HCT116 (cell line): ENCODE results near the gene GFPT2. TPM values are rescaled to one million over a fixed set of nuclear protein-coding genes. Genes with fewer than 3 reads are reported as not detected.

Experiments used
- ATAC-seq: fragments of 200-7000 bp; cut with Tn5 transposase; 2 replicates; pipeline ENCODE4 v1.9.1; 2020; ENCODE audit warnings: mild to moderate bottlenecking, moderate library complexity
- BruUV-seq: library from RNA; stranded (reverse); fragments of 400-500 nt; replicated peaks from 2 replicates; lab custom pipeline; 2021; lab: Mats Ljungman, UMichigan
- CTCF ChIA-PET: fragments of 300-600 bp; sonication (Branson Sonifier 250); formaldehyde crosslinking; loops from one replicate; lab custom pipeline; 2021; ENCODE audit warnings: antibody characterized with exemption; lab: Charles Lee
- POLR2A ChIA-PET: fragments of 300-600, 350-600 bp; sonication (Branson Sonifier 250); formaldehyde crosslinking; loops from one replicate; lab custom pipeline; 2021; ENCODE audit warnings: antibody characterized with exemption; lab: Charles Lee
- RAD21 ChIA-PET, 2 experiments: fragments of 300-600 bp; sonication (Branson Sonifier 250); formaldehyde crosslinking; loops; one replicate each; lab custom pipeline; 2023; ENCODE audit warnings: low total read pairs in 2 of 2; ENCODE audit not compliant: uncharacterized antibody in 2 of 2, unreplicated experiment in 2 of 2, low non-redundant PET in 1 of 2; lab: Charles Lee
- DNase-seq: peaks from one replicate; pipeline ENCODE4 v3.0.0-alpha.2; 2010; ENCODE audit warnings: low read depth, low spot score
- H2AFZ ChIP-seq: fragments of 200-600 bp; shearing (Covaris generic), sonication (generic); 2 replicates; pipeline ENCODE4 v1.6.1; 2017; ENCODE audit warnings: low read depth, mixed run types, mixed read lengths, antibody characterized with exemption, low read length; ENCODE audit not compliant: poor library complexity, severe bottlenecking
- H3K27ac ChIP-seq: 2 replicates; pipeline ENCODE4 v1.5.1; 2012; ENCODE audit warnings: low read depth, low read length
- H3K27me3 ChIP-seq: fragments of 200-600 bp; sonication (generic); 2 replicates; pipeline ENCODE4 v1.6.1; 2016; ENCODE audit warnings: mixed run types, low read length, mixed read lengths; ENCODE audit not compliant: insufficient read depth
- H3K36me3 ChIP-seq, 2 experiments: fragments of 200-500 bp in 1 of 2; fragments of 200-600 bp in 1 of 2; sonication (Bioruptor generic) in 1 of 2; sonication (generic) in 1 of 2; 2 replicates each; pipeline versions ENCODE4 v1.5.1 to v1.6.1; 2014 to 2016; ENCODE audit warnings: low read length in 2 of 2, inconsistent platforms in 1 of 2, mixed read lengths in 1 of 2, mixed run types in 1 of 2; ENCODE audit not compliant: insufficient read depth in 2 of 2, control insufficient read depth in 1 of 2
- H3K4me1 ChIP-seq, 2 experiments: fragments of 200-600 bp in 1 of 2; sonication (generic) in 1 of 2; 2 replicates each; pipeline versions ENCODE4 v1.5.1 to v1.6.1; 2012 to 2017; ENCODE audit warnings: low read length in 2 of 2, inconsistent platforms in 1 of 2, mild to moderate bottlenecking in 1 of 2, mixed read lengths in 1 of 2, mixed run types in 1 of 2, moderate library complexity in 1 of 2; ENCODE audit not compliant: insufficient read depth in 2 of 2, control insufficient read depth in 1 of 2
- H3K4me2 ChIP-seq: fragments of 200-600 bp; sonication (generic); 2 replicates; pipeline ENCODE4 v1.6.1; 2017; ENCODE audit warnings: mixed run types, low read length, mixed read lengths
- H3K4me3 ChIP-seq, 2 experiments: fragments of 200-600 bp in 1 of 2; sonication (generic) in 1 of 2; replicated peaks in 1 of 2; 2 replicates each; pipeline ENCODE4 v1.5.1; 2011 to 2016; ENCODE audit warnings: low read length in 2 of 2, control low read depth in 1 of 2, low read depth in 1 of 2, mild to moderate bottlenecking in 1 of 2, mixed read lengths in 1 of 2, mixed run types in 1 of 2
- H3K79me2 ChIP-seq: fragments of 200-600 bp; sonication (generic); 2 replicates; pipeline ENCODE4 v1.6.1; 2017; ENCODE audit warnings: mild to moderate bottlenecking, mixed run types, low read length, moderate library complexity, mixed read lengths; ENCODE audit not compliant: insufficient read depth
- H3K9ac ChIP-seq: fragments of 200-600 bp; sonication (generic); 2 replicates; pipeline ENCODE4 v1.6.1; 2016; ENCODE audit warnings: low read length, mixed read lengths
- H3K9me2 ChIP-seq: fragments of 200-600 bp; sonication (generic), shearing (Covaris generic); 2 replicates; pipeline ENCODE4 v1.6.1; 2017; ENCODE audit warnings: mixed run types, mild to moderate bottlenecking, moderate library complexity; ENCODE audit not compliant: insufficient read depth
- H3K9me3 ChIP-seq, 2 experiments: fragments of 200-500 bp in 1 of 2; fragments of 200-600 bp in 1 of 2; sonication (Bioruptor generic) in 1 of 2; sonication (generic) in 1 of 2; 2 replicates each; pipeline ENCODE4 v1.6.1; 2014 to 2017; ENCODE audit warnings: low read length in 2 of 2, mixed read lengths in 2 of 2, inconsistent platforms in 1 of 2, low read depth in 1 of 2, mild to moderate bottlenecking in 1 of 2, mixed run types in 1 of 2, moderate library complexity in 1 of 2; ENCODE audit not compliant: control insufficient read depth in 1 of 2, insufficient read depth in 1 of 2
- H4K20me1 ChIP-seq: fragments of 200-600 bp; sonication (generic), shearing (Covaris generic); 2 replicates; pipeline ENCODE4 v1.6.1; 2017; ENCODE audit warnings: mixed run types, mild to moderate bottlenecking, moderate library complexity; ENCODE audit not compliant: insufficient read depth
- ATF3 ChIP-seq: IDR thresholded peaks from 2 replicates; pipeline ENCODE4 v1.6.1; 2012
- CEBPB ChIP-seq: IDR thresholded peaks from 2 replicates; pipeline ENCODE4 v1.6.1; 2012; ENCODE audit warnings: low read depth
- CTCF ChIP-seq, 3 experiments: fragments of 200-600 bp in 1 of 3; sonication (generic) in 1 of 3; IDR thresholded peaks in 2 of 3; conservative IDR thresholded peaks in 1 of 3; 2 replicates each; pipeline ENCODE4 v1.5.1; 2012 to 2017; ENCODE audit warnings: low read depth in 2 of 3, low read length in 2 of 3, antibody characterized with exemption in 1 of 3, borderline replicate concordance in 1 of 3, control low read depth in 1 of 3, mild to moderate bottlenecking in 1 of 3, mixed read lengths in 1 of 3, mixed run types in 1 of 3, moderate library complexity in 1 of 3; ENCODE audit not compliant: insufficient read depth in 1 of 3
- EGR1 ChIP-seq: IDR thresholded peaks from 2 replicates; pipeline ENCODE4 v1.6.1; 2012; ENCODE audit warnings: low read depth
- ELF1 ChIP-seq: IDR thresholded peaks from 2 replicates; pipeline ENCODE4 v1.6.1; 2012; ENCODE audit warnings: low read depth, borderline replicate concordance
- EZH2phosphoT487 ChIP-seq: fragments of 200-600 bp; IDR thresholded peaks from 2 replicates; pipeline ENCODE4 v1.6.1; 2018; ENCODE audit warnings: antibody characterized with exemption, borderline replicate concordance
- FOSL1 ChIP-seq: IDR thresholded peaks from 2 replicates; pipeline ENCODE4 v1.6.1; 2012; ENCODE audit warnings: low read depth
- MAX ChIP-seq: IDR thresholded peaks from 2 replicates; pipeline ENCODE4 v1.6.1; 2012
- POLR2AphosphoS5 ChIP-seq: IDR thresholded peaks from 2 replicates; pipeline ENCODE4 v1.6.1; 2011; ENCODE audit warnings: mild to moderate bottlenecking, low read depth, low read length, moderate library complexity
- RAD21 ChIP-seq: IDR thresholded peaks from 2 replicates; pipeline ENCODE4 v1.6.1; 2012; ENCODE audit warnings: low read depth, mild to moderate bottlenecking
- SIN3A ChIP-seq: IDR thresholded peaks from 2 replicates; pipeline ENCODE4 v1.6.1; 2012; ENCODE audit warnings: low read depth
- YY1 ChIP-seq: IDR thresholded peaks from 2 replicates; pipeline ENCODE4 v1.6.1; 2011; ENCODE audit warnings: low read length, low read depth, moderate library complexity, mild to moderate bottlenecking; ENCODE audit not compliant: insufficient replicate concordance; ENCODE audit errors: extremely low read depth
- intact Hi-C: fragments of 100-400 bp; cut with micrococcal nuclease; formaldehyde crosslinking; loops from 2 replicates; pipeline ENCODE4 v1.10.0; 2022
- total RNA-seq: library from RNA; stranded (reverse); gene quantifications from one replicate; pipeline ENCODE4 v1.2.1, GENCODE V29; 2021; ENCODE audit not compliant: unreplicated experiment

The GFPT2 gene
- total RNA-seq, 1 experiment from 2014 or later: 16.1 TPM

GRCh38 chr5:180323941-180324600 is 29.1 kb downstream of the GFPT2 start:
- Histone ChIP-seq H3K9me3 (no peaks in the 10 kb centered on the region), H3K9me2 (no peaks in the 10 kb centered on the region), H3K36me3 (peaks cover 0 to 5% of the 10 kb centered on the region in 2 experiments; a peak in 1 of 4 replicates), H3K4me2 (no peak overlapping the region), H3K9ac (no peak overlapping the region), H3K27me3 (no peaks in the 10 kb centered on the region), H3K4me1 (peaks cover 0 to 8% of the 10 kb centered on the region in 2 experiments; a peak in 1 of 4 replicates), H4K20me1 (no peaks in the 10 kb centered on the region), H3K4me3 (no peak overlapping the region), H2AFZ (no peak overlapping the region), H3K27ac (no peak overlapping the region), H3K79me2 (no peaks in the 10 kb centered on the region)
- RAD21 ChIA-PET: no interaction called here
- DNase-seq: no peak
- TF ChIP-seq POLR2AphosphoS5: no peak
- TF ChIP-seq ATF3: no peak
- TF ChIP-seq FOSL1: no peak
- TF ChIP-seq SIN3A: no peak
- no peak for TF ChIP-seq CEBPB
- TF ChIP-seq EGR1: no peak
- TF ChIP-seq RAD21: no peak
- TF ChIP-seq MAX: no peak
- TF ChIP-seq EZH2phosphoT487: no peak
- no peak for TF ChIP-seq ELF1
- TF ChIP-seq CTCF (IDR thresholded peaks at IDR 0.05 in 2 of 3, conservative IDR thresholded peaks at IDR 0.05 in 1 of 3; ENCODE audit: borderline replicate concordance in 1 of 3, insufficient read depth in 1 of 3, low read depth in 2 of 3, low read length in 2 of 3): no peak
- no peak for TF ChIP-seq YY1
- POLR2A ChIA-PET: no interaction called here
- no peak for ATAC-seq
- intact Hi-C loops: no loop called here
- no TSS peak for BruUV-seq
- CTCF ChIA-PET: interaction anchor here (1.5 to 1.8 kb wide), 2 partner anchors 8 kb away, joined by 4 to 5 read pairs; no protein-coding TSS in a partner anchor
